Right lobe of liver (tissue), 6 donors: ENCODE results near the gene NCLN. TPM values are rescaled to one million over a fixed set of nuclear protein-coding genes. Genes with fewer than 3 reads are reported as not detected.

Experiments used
- ATAC-seq, 4 donors: fragments of 200-7000 bp; cut with Tn5 transposase; one replicate each; pipeline ENCODE4 v1.9.1; 2020; ENCODE audit warnings: mild to moderate bottlenecking in 4 of 4, moderate library complexity in 4 of 4
- DNase-seq, 3 donors: peaks; one replicate each; pipeline ENCODE4 v3.0.0-alpha.2; 2020
- H3K27ac ChIP-seq, 3 donors: fragments of 200-600 bp; one replicate each; pipeline ENCODE4 v1.8.0; 2022
- H3K27me3 ChIP-seq, 2 donors: fragments of 200-600 bp; one replicate each; pipeline ENCODE4 v1.8.0; 2022
- H3K36me3 ChIP-seq, 4 donors: fragments of 200-600 bp; sonication (generic) in 1 of 4; one replicate each; pipeline versions ENCODE4 v1.5.1 to v1.8.0; 2017 to 2022; ENCODE audit warnings: control low read depth in 1 of 4
- H3K4me1 ChIP-seq, 4 donors: fragments of 200-600 bp; sonication (generic) in 1 of 4; one replicate each; pipeline versions ENCODE4 v1.5.1 to v1.8.0; 2017 to 2022; ENCODE audit warnings: control low read depth in 1 of 4
- H3K4me3 ChIP-seq, 3 donors: fragments of 200-600 bp; one replicate each; pipeline ENCODE4 v1.8.0; 2022
- H3K9me3 ChIP-seq, 4 donors: fragments of 200-600 bp; sonication (generic) in 1 of 4; one replicate each; pipeline versions ENCODE4 v1.5.1 to v1.8.0; 2017 to 2022; ENCODE audit warnings: control low read depth in 1 of 4
- POLR2A ChIP-seq: fragments of 450-650 bp; IDR thresholded peaks from one replicate; pipeline ENCODE4 v1.6.1; 2017; ENCODE audit warnings: antibody characterized with exemption, mild to moderate bottlenecking
- WGBS: methylation state at CpG from one replicate; pipeline ENCODE4 v1.1.6; 2018; ENCODE audit warnings: low coverage, low lambda C conversion rate; ENCODE audit not compliant: insufficient coverage; ENCODE audit errors: missing lambda C conversion rate; 5-methylcytosine and 5-hydroxymethylcytosine counted together
- intact Hi-C, 2 donors: fragments of 100-400 bp; cut with DNase I; formaldehyde crosslinking; loops; one replicate each; pipeline versions ENCODE4 v1.11.2 to v1.14.1; 2022
- total RNA-seq, 6 experiments: library from RNA; depleted of rRNA in 2 of 6; stranded (reverse); fragments of >200 nt in 2 of 6; fragmentation: NEBNext Ultra II Directional in 3 of 6; extraction: Animal tissue kit (Norgen Biotek cat#: 25700) in 3 of 6; gene quantifications; one replicate each; pipeline versions ENCODE4 v1.1.0 to v1.2.4, GENCODE V29; 2016 to 2023
- TF ChIP-seq, protein P1 (sequence below), 4 donors: fragments of 200-600 bp in 3 of 4; fragments of 450-650 bp in 1 of 4; IDR thresholded peaks; one replicate each; pipeline versions ENCODE4 v1.5.1 to v1.8.0; 2016 to 2022; ENCODE audit warnings: antibody characterized with exemption in 4 of 4, mild to moderate bottlenecking in 2 of 4
- donor health status: DM: no; HTN: yes; CAD: no.
- donor health status: DM: no; HTN: no; CAD: no.
- donor health status: DM: no; HTN: no; CAD: no.
- donor health status: DM: no; HTN: yes; CAD: no.
- donor health status: DM: no; HTN: yes; CAD: no.

The NCLN gene
- total RNA-seq, 6 experiments from 2014 or later: 32.0 to 59.9 (median 40.4) TPM

DNA sequence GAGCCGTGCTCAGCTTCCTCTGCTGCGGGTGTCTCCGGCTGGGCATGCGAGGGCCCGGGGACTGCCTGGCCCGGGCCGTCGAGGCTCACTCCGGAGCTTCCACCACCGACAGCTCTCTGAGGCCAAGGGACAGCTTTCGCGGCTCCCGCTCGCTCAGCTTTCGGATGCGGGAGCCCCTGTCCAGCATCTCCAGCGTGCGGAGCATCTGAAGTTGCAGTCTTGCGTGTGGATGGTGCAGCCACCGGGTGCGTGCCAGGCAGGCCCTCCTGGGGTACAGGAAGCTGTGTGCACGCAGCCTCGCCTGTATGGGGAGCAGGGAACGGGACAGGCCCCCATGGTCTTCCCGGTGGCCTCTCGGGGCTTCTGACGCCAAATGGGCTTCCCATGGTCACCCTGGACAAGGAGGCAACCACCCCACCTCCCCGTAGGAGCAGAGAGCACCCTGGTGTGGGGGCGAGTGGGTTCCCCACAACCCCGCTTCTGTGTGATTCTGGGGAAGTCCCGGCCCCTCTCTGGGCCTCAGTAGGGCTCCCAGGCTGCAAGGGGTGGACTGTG lies 5.9 kb upstream of the NCLN start:
- intact Hi-C loops: no loop called here
- Histone ChIP-seq H3K27me3 (no peaks in the 10 kb centered on the region), H3K27ac (peak overlapping the region; percentile 56 to 77 (median 63)), H3K4me3 (peak overlapping the region; percentile 5 to 41 (median 14)), H3K9me3 (no peaks in the 10 kb centered on the region), H3K4me1 (peaks cover 0 to 2% (median 0%) of the 10 kb centered on the region in 4 donors), H3K36me3 (no peaks in the 10 kb centered on the region)
- no peak for TF ChIP-seq POLR2A
- TF ChIP-seq, protein P1, sequence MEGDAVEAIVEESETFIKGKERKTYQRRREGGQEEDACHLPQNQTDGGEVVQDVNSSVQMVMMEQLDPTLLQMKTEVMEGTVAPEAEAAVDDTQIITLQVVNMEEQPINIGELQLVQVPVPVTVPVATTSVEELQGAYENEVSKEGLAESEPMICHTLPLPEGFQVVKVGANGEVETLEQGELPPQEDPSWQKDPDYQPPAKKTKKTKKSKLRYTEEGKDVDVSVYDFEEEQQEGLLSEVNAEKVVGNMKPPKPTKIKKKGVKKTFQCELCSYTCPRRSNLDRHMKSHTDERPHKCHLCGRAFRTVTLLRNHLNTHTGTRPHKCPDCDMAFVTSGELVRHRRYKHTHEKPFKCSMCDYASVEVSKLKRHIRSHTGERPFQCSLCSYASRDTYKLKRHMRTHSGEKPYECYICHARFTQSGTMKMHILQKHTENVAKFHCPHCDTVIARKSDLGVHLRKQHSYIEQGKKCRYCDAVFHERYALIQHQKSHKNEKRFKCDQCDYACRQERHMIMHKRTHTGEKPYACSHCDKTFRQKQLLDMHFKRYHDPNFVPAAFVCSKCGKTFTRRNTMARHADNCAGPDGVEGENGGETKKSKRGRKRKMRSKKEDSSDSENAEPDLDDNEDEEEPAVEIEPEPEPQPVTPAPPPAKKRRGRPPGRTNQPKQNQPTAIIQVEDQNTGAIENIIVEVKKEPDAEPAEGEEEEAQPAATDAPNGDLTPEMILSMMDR (IDR thresholded peaks at IDR 0.05): no peak
- DNase-seq (peak in 1 of 3 donors; percentile 62), ATAC-seq (peak; percentile 7 to 25 (median 17))
- WGBS: no CpG with 5 or more reads among the region's 31 CpGs

- H3K4me1 ChIP-seq: peaks cover 0 to 16% (median 5%) of the 10 kb centered on the region in 4 donors
- H3K27ac ChIP-seq: no peak overlapping the region
- no peaks in the 10 kb centered on the region for H3K36me3 ChIP-seq
- DNase-seq (peak in 1 of 3 donors; percentile 45), ATAC-seq (no peak)
- TF ChIP-seq POLR2A: no peak
- TF ChIP-seq, protein P1 (IDR thresholded peaks at IDR 0.05): no peak
- intact Hi-C loops: no loop called here
- no peaks in the 10 kb centered on the region for H3K27me3 ChIP-seq
- 72% methylated on average over 13 of the region's 13 CpGs for WGBS
- H3K9me3 ChIP-seq: no peaks in the 10 kb centered on the region
- no peak overlapping the region for H3K4me3 ChIP-seq
Measured at GRCh38 chr19:3183721-3184641, 1.7 kb upstream of the NCLN start.

- Histone ChIP-seq H3K4me1 (peaks cover 0 to 16% (median 5%) of the 10 kb centered on the region in 4 donors), H3K27ac (peak overlapping the region in 2 of 3 donors; percentile 41 to 73), H3K9me3 (no peaks in the 10 kb centered on the region), H3K27me3 (no peaks in the 10 kb centered on the region), H3K4me3 (peak overlapping the region; percentile 83 to 99 (median 84)), H3K36me3 (no peaks in the 10 kb centered on the region)
- peak; percentile 70 to 82 (median 80) for DNase-seq
- ATAC-seq: peak; percentile 51 to 59 (median 54)
- TF ChIP-seq POLR2A: no peak
- TF ChIP-seq, protein P1 (IDR thresholded peaks at IDR 0.05): no peak
- intact Hi-C loops: no loop called here
- 13% methylated on average over 13 of the region's 14 CpGs for WGBS
Measured at GRCh38 chr19:3184847-3185460, 776 bp upstream of the NCLN start.

DNA sequence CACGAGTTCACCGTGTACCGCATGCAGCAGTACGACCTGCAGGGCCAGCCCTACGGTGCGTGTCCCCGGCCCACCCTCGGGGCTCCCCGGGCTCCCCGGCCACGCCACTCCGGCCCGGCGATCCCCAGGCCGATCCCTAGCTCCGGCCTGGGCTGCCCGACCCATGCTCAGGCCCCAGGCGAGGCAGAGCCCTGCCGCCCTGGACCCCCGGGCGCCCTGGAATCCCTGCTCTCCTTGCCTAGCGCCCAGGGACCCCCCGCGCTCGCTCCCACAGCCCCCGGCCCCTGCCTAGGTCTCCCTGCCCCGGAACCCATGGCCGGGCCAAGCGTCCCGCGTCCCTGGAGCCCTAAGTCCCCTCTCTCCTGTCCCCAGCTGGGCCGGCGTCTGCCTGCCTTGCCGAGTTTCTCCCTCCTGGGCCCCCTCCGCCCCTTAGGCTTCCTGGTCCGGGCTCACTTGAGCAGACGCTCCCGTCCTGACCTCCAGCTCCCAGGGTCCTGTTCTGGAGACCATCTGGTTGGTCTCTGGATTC lies 494 bp downstream of the NCLN start:
- H3K27me3 ChIP-seq: no peaks in the 10 kb centered on the region
- TF ChIP-seq, protein P1 (IDR thresholded peaks at IDR 0.05): no peak
- no peak for TF ChIP-seq POLR2A
- ATAC-seq (peak in 3 of 4 donors; percentile 3 to 20 (median 4)), DNase-seq (peak in 1 of 3 donors; percentile 62)
- H3K4me1 ChIP-seq: peaks cover 0 to 16% (median 5%) of the 10 kb centered on the region in 4 donors
- WGBS: 0% methylated on average over 4 of the region's 38 CpGs
- H3K36me3 ChIP-seq: no peaks in the 10 kb centered on the region
- no peaks in the 10 kb centered on the region for H3K9me3 ChIP-seq
- peak overlapping the region in 1 of 3 donors; percentile 73 for H3K27ac ChIP-seq
- peak overlapping the region; percentile 83 to 99 (median 84) for H3K4me3 ChIP-seq
- intact Hi-C loops: no loop called here
